GM21717 (cell line): ENCODE results near the gene MYOM3.

Experiments
- ATAC-seq: cut with Tn5 transposase; IDR thresholded peaks from one replicate; pipeline ENCODE4 v1.9.1; 2021; ENCODE audit warnings: mild to moderate bottlenecking, moderate library complexity; ENCODE audit not compliant: unreplicated experiment

The MYOM3 gene

GRCh38 chr1:24117722-24118409 lies 5.9 kb upstream of the MYOM3 start:
- no peak for ATAC-seq

GRCh38 chr1:24117132-24117531 lies 5.2 kb upstream of the MYOM3 start:
- no peak for ATAC-seq

GRCh38 chr1:24114753-24115152 lies 2.8 kb upstream of the MYOM3 start:
- no peak for ATAC-seq

- ATAC-seq = no peak
Measured at GRCh38 chr1:24113641-24114033, 1.7 kb upstream of the MYOM3 start.

- ATAC-seq = no peak
Measured at GRCh38 chr1:24111262-24111995, 506 bp downstream of the MYOM3 start.

- ATAC-seq = no peak
Measured at GRCh38 chr1:24110642-24111261, 1.2 kb downstream of the MYOM3 start.

GRCh38 chr1:24109686-24110475 lies 2.1 kb downstream of the MYOM3 start:
- no peak for ATAC-seq

- no peak for ATAC-seq
Measured at GRCh38 chr1:24109166-24109483, 2.8 kb downstream of the MYOM3 start.

GRCh38 chr1:24108334-24109165 lies 3.4 kb downstream of the MYOM3 start:
- ATAC-seq = no peak

GRCh38 chr1:24107462-24108138 lies 4.3 kb downstream of the MYOM3 start:
- no peak for ATAC-seq

GRCh38 chr1:24105368-24106160 lies 6.4 kb downstream of the MYOM3 start:
- ATAC-seq = no peak

- ATAC-seq = no peak
Measured at GRCh38 chr1:24104854-24105253, 7.1 kb downstream of the MYOM3 start.

- ATAC-seq = no peak
Measured at GRCh38 chr1:24103879-24104278, 8.1 kb downstream of the MYOM3 start.

GRCh38 chr1:24103408-24103807 lies 8.5 kb downstream of the MYOM3 start:
- no peak for ATAC-seq

GRCh38 chr1:24102961-24103360 lies 9.0 kb downstream of the MYOM3 start:
- no peak for ATAC-seq

- no peak for ATAC-seq
Measured at GRCh38 chr1:24101796-24102586, 9.9 kb downstream of the MYOM3 start.

- no peak for ATAC-seq
Measured at GRCh38 chr1:24100945-24101737, 10.8 kb downstream of the MYOM3 start.
